Activated T-helper 9 cell treated with anti-CD3 and anti-CD28 coated beads, Interleukin-2, amount 50 U/mL, for 16 hours (primary cell): Measurements from ENCODE around the gene LYRM9.
A peak's percentile ranks its signal among the peaks of the same experiment; 100 is the strongest.
"Not testable (repeated sequence)": the region's sequence is repeated elsewhere in the genome, so short reads cannot be mapped to it uniquely, and the experiment has no call there.

Experiments used
- DNase-seq: peaks from one replicate; pipeline ENCODE4 v3.0.0-alpha.2; 2020; ENCODE audit warnings: low read depth

The LYRM9 gene

DNA sequence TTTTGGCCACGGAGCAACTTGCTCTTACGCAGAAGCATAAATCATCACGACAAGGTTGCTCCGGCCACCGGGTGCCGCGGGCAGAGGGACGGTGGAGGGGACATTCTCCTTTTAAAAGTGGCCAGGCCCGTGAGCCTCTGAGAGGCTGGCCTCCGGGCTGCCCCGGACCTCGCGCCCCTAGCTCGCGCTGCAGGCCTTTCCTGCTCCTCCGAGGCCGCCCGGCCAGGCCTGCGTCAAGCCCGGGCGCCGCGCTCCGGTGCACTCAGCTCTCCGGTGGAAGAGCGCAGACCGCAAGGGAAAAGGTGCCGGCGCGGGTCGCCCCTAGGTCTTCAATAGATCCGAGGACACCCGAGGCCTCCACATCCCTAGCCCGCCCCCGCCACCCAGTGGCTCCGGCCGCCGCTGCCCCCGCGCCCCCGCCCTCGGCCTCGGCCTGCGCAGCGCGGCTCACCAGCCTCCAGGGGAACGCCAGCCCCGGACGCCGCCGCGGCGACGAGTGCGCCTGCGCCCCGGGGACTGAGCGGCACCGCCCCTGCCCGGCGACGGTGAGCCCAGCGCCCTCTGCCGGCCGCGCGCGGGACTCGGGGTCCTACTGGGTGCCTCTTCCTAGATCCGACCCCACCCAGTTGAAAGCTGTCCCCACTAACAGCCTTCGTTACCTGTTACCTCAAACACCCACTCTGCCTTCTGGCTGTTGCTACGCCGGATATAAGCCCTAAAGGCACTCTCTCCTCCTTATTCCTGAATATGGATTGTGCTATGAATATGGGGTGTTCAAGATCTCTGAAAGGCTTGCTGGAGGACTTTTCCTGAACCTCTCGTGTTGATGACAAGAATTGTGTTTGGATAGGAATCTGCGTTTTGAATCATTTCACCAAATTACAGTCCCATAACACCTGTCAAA, at the start of gene LYRM9:
TSS of gene LYRM9 (minus strand) at position 500 of the 904 bp plus-strand sequence. CDS start 10,671 bp downstream, outside the sequence.
- DNase-seq, result peak; percentile 90

DNA sequence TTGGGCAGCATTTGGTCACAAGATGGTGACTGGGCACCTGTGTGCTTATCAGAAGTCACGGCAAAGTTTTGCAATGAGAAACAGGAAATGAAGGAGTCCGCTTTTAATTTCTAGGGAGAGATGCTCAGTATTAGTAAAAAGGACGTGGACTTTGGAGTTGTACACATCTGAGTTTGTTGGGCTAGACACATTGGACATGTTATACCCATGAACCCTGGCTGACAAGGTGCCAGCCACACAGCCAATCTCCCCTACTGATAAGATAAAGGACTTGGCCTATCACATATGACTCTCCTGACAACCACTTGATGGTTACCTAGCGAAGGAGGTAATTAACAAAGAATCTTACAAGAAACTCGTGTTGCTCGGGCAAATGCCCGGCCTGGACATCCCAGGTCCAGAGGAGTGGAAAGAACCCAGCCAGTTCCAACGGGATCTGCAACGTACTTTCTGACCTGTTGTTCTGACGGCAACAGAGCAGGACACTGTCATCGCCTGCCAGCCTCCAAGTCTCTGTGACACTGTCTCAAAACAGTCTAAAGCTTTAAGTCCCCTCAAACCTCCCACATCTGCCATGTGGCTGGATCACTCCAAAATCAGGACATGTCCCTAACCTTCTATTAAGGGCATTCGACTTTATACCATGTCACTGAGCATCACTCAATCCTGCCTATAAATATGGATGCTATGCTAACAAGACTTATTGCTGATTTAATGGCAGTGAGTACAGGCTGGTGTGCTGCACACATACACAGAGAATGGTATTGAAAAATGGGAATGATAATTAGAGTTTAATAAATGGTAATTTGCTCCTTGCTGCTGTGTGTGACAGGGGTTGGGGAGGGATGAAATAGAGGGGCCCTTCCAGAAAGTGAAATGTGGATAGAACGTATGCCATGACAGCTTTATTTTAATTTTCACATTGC, 47.6 kb upstream of the LYRM9 start:
- no peak for DNase-seq

DNA sequence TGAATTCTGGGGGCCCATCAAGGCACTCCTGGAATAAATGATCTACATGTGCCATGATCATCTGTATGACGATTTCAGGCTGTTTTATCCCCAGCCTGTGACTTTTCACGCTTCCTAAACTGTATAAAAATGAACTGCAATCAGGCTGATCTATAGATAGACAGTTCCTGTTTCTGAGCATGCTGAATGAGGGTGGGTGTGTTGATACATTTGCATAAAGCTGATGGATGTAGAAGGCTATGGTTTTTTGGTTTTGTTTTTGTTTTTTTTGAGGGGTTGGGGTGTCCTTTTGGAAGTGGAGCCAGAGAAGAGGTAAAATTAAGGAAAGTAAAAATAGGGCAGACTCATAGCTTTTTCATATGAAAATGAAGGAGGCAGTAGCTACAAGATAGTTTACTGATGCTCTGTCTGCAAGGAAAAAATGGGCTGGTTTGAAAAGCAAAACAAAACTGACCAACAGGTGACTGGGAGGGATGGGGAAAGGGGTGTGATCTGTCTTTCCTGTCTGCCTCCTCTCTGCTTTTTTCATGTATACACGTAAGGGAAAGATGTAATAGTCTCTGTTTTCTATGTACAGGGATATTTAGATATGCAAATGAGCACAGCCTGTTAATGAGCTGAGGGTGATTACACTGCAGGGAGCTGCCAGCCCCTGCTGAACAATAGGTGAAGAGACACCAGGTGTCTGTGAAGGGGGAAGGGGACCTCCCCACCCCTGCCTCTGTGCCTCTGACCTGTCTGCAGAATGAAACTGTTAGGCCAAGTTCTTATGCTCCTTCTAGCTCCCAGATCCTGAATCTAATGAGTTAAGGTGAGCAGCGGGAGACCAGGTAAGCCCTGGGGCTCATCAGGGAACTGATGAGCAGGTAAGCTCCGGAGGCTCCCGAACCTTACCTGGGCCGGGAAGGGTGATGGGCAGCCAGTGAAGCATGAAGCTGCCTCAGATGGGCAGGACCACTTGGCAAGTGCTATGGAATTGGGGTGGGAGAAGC, 46.6 kb upstream of the LYRM9 start:
- DNase-seq, result no peak

DNA sequence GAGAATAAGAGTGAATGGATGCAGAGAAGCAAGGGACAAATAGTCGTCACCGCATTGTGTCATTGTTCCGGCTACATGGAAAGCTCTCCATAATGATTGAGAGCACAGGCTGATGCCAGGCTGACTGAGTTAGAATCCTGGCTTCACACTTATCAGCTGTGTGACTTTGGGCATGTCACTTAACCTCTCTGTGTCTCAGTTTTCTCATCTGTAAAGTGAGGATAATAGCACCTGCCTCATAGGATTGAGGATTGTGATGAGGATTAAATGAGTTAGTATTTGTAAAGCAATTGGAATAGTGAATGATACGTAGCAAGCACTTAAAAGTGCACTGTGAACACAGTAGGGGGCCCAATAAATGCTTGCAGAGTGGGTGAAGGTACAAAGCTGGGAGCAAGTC, 45.7 kb upstream of the LYRM9 start:
- DNase-seq, result no peak

DNA sequence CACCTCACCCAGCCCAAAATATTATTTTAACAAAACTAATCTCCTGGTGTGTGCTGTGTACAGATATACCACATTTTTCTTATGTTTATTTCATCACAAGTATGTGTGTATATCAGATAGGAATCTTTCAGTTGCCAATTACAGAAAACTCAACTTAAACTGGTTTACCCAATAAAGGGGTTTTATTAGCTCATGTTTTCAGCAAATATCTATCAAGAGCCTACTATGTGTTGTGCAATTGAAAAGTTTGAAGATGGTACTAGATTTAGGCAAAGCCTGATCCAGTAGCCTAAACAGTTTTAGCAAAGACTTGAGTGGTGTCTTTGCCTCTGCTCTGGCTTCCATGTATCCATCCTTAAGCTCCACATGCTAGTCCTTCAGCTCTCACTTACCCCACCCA, 45.1 kb upstream of the LYRM9 start:
- no peak for DNase-seq

DNA sequence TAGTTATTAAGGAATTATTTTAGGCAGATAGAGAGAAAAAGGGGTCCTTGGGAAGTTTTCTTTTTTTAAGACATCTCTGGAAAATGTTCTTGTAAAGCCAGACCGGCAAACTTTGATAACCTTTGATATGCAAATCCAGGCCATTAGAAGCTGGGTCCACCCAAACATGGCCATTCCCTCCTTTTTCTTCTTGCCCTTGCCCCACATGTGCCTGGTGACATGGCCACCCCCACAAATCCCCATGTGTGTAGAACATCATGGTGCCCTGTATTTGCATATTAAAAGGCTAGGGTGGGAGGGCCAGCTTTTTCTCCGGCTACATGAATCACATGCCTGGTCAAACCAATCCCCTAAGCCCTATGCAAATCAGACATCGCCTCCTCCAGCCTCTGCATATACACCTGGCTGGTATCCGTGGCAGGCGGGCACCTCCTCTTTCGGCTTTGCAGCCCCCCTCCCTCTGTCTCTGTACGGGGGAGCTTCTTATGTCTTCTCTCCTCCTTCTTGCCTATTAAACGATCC, 43.9 kb upstream of the LYRM9 start:
- no peak for DNase-seq

DNA sequence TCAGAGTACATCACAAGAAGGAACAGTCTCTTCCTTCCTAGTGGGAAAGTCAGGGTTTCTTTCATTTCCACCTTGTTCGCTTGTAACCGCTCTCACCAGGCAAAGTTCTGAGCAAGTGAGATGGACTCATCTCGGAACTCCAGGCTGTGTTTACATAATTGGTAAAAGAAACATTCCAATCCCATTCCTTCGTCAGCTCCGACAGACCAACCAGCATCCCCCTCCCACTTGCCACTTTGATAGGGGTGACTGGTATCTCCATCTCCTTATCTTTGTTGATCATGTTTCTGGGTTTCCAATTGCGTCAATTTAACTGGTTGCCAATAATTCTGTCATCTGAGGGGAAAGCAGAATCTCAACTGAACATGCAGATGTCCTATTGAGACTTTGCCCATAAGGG, 36.8 kb upstream of the LYRM9 start:
- DNase-seq, result no peak

DNA sequence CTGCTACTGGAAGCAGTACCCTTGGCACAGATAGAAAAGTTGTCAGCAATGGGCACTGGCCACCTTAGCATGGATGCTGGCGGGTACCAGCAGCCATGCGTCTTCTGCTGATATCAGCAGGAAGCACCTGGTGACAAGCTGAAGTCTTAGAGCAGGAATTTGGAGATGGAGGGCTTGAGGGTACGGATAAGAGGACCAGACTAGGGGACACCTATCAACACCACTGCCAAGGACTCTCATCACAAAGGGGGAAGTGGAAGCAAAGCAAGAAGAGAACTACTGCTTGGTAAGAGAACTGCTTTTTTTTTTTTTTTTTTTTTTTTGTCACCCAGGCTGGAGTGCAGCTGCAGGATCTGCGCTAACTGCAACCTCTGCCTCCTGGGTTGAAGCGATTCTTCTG, 35.4 kb upstream of the LYRM9 start:
- no peak for DNase-seq

DNA sequence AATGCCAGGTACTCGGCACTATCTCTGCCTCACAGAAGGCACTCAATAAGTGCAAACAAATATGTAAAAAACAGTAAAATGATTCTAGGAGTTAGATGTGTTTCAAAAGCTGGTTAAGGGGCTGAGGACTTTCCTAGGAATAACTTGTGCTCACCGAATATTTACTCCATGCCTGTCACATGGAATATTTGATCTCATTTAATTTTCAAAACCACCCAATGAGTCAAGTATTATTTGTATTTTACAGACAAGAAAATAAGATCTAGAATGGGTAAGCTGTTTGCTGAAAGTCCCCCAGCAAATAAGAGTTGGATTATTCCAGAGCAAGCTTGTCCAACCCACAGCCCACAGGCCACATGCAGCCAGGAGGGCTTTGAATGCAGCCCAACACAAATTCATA, 34.6 kb upstream of the LYRM9 start:
- DNase-seq, result no peak

DNA sequence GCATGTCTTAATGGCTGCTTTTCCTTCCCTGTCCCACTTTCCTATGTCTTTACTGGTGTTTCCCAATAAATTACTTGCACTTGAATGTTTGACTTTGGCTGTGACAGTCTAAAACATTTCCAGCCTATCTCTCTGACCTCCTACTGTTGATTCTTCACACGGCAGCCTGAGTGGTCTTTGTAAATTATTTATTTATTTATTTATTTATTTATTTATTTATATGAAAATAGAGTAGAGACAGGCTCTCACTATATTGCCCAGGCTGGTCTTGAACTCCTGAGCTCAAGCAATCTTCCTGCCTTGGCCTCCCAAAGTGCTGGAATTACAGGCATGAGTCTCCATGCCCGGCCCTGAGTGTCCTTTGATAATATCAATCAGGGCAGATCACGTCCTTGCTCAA, 28.4 kb upstream of the LYRM9 start:
- DNase-seq, result no peak

DNA sequence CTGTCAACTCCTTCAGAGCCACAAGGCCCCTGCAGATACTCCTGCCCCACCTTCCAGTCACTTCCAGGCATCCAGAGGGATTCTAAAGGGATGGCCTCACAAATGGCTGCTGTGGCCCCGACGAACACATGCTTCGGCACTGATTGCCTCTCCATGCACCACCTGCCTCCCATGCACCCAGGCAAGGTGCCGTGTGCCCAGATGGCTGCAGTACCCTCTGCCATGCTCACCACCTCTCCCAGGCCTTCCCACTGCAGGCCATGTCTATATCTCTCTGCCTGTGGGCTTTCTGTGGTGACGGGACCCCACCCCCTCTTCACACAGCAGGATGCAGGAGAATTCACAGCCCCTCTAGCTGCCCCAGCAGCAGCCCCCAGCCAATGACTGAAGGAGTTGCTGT, 27.9 kb upstream of the LYRM9 start:
- DNase-seq, result no peak

DNA sequence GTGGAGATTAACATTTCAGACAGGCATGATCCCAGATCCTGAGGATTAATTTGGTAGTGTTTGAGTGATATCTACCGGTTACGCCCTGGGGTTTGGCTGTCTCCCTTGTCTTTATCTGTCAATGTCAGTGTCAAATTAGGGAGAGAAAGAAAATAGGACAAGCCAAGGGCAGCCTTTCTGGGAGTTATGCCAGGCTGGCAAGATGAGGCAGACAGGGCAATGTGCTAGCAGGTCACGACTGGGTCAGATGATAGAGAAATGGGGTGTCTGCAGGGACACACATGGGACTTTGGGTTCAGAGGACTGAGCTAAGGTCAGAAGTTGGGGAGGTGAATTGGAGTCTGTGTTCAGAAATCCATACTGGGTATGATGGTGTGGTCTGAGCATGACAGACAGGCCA, 27.4 kb upstream of the LYRM9 start:
- DNase-seq, result no peak

DNA sequence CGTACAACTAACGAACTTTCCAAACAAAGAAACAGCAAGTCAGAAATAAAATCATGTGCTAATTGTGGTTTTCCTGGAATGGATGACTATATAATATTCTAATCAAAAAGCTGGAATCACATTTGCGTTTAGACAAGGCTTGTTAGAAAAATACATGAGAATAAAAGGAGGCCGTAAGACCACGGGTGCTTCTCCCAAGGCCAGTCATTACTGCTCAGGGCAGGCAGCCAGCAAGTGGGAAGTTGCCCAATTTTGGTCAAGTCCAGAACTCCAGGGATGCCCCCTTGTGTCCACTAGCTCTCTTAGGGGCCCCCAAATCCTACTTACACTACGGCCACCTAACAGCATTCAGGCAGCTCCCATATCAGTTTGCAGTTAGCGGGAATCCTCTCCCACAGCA, 25.9 kb upstream of the LYRM9 start:
- DNase-seq, result no peak

DNA sequence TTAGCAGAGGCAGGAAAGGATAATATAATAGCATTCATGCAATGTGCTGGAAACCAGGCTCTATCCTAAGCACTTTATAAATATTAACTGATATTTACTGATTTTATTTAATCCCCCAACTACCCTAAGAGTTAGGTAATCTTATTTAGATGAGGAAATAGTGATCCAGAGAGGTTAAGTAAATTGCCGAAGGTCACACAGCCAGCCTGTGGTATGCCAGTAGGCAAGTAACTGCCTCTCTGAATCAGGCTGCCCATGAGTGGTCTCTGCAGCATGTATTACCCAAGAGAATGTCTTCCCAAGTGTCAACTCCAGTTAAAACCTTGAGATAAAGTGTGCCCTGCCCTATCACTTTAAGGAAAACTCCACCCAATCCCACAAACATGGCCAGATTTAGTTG, 25.3 kb upstream of the LYRM9 start:
- DNase-seq, result no peak

DNA sequence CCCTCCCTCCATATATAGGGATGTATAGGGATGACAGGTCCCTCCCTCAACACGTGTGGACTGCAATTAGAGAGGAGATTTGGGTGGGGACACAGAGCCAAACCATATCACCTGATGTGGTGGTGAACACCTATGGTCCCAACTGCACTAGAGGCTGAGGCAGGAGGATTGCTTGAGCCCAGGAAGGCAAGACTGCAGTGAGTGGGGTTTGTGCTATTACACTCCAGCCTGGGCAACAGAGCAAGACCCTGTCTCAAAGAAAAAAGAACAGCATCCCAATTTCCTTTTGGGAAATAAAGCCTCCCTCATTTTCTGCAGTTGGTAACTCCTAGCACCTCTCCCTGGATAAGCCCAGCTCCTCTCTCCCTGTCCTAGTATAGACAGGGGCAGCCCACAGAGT, 23.8 kb upstream of the LYRM9 start:
- DNase-seq, result no peak

DNA sequence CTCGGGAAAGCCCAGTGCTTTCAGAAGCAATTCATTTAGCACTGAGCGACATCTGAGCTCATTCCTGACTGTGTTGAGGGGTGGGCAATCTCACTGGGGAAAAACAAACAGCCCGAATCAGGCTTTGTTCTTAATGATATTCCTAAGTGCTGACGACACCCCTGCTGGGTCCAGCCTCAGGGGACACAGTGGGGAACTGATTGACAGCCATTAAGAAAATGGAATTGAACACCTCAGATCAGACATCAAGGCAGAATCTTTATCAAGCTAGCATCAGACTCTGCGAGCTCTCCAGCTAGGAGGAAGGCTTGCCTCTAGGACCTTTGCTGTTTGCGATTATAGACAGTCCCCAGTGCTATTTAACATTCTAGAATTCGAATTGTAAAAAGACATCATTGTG, 22.5 kb upstream of the LYRM9 start:
- DNase-seq, result no peak

DNA sequence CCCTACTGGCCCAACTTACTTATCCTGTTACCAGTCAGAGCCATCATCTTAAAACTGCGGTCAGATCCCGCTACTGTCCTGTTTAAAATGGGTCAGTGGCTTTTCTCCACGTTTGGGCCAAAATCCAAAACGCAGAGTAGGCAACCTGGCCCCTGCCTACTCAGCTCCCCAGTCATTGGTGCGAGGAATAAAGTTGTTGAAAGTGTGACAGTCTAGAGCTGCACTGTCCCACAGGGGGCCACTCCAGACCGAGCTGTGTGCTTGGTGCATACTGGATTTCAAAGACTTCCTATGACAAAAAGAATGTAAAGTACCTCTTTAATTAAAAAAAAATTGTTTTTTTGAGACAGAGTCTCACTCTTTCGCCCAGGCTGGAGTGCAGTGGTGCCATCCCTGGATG, 21.2 kb upstream of the LYRM9 start:
- DNase-seq, result no peak

DNA sequence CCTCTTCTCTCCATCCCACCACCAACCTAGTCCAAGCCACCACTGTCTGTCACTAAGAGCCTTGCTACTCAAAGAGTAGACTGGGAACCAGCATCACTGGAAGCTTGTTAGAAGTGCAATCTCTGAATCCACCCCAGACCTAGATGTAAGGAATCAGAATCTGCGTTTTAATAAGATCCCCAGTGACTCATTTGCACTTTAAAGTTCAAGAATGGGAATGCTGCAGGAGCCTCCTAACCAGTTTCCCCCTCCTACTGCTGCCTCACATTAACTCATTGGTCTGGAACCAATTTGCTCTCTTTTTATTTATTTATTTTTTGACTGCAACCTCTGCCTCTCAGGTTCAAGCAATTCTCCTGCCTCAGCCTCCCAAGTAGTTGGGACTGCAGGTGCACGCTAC, 19.8 kb upstream of the LYRM9 start:
- DNase-seq, result no peak

DNA sequence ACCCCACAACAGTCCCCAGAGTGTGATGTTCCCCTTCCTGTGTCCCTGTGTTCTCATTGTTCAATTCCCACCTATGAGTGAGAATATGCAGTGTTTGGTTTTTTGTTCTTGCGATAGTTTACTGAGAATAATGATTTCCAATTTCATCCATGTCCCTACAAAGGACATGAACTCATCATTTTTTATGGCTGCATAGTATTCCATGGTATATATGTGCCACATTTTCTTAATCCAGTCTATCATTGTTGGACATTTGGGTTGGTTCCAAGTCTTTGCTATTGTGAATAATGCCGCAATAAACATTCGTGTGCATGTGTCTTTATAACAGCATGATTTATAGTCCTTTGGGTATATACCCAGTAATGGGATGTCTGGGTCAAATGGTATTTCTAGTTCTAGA, 19.1 kb upstream of the LYRM9 start:
- not testable (repeated sequence) for DNase-seq

DNA sequence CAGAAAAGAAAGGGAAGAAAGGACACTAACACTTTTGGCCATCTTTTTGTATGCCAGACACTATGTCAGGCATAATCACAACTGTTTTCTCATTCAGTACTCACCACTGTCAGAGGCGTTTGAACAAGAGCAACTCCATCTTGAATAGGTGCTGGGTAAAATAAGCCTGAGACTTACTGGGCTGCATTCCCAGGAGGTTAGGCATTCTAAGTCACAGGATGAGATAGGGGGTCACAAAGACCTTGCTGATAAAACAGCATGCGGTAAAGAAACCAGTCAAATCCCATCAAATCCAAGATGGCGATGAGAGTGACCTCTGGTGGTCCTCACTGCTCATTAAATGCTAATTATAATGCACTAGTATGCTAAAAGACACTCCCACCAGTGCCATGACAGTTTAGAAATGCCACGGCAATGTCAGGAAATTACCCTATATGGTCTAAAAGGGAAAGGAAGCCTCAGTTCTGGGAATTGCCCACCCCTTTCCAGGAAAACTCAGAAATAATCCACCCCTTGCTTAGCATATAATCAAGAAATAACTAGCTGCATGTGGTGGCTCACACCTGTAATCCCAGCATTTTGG, 14.9 kb upstream of the LYRM9 start:
- DNase-seq, result no peak

DNA sequence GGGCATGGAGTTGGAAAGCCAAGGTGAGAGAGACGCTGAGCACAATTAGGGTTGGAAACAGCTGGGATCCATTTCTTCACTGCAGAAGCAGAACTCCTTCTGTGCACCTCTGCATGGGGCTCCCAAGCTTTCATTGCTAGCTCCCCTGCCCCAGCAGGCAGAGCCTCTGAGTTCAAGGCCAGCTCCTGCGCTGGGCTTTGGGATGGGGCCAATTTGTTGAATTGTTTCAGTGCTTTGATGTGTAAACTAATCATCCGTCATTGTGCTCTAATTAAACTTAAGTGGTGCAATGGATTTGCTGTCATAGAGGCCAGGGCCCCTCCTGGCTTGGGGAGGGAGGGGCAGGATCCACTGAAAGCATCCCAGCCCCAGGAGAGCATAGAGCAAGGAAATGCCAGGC, 13.5 kb upstream of the LYRM9 start:
- DNase-seq, result no peak
